Keratinocyte (primary cell): Measurements from ENCODE around the gene LZTR1. TPM values are rescaled to one million over a fixed set of nuclear protein-coding genes. Genes with fewer than 3 reads are reported as not detected.

Source experiments
- DNase-seq: peaks from one replicate; pipeline ENCODE4 v3.0.0-alpha.2; 2011; ENCODE audit warnings: low read depth, missing footprints, low spot score
- FAIRE-seq: peaks from 2 replicates; lab custom pipeline; 2011; peaks lifted over from hg19 to GRCh38; lab: Jason Lieb, UNC
- H2AFZ ChIP-seq: 2 replicates; pipeline ENCODE4 v1.6.0; 2012; ENCODE audit warnings: low read length, control low read depth, inconsistent platforms; ENCODE audit not compliant: control insufficient read depth
- H3K27ac ChIP-seq: 2 replicates; pipeline ENCODE4 v1.5.1; 2011; ENCODE audit warnings: low read length; ENCODE audit not compliant: control insufficient read depth, insufficient read depth
- H3K27me3 ChIP-seq: 3 replicates; pipeline ENCODE4 v1.6.0; 2011; ENCODE audit warnings: low read length; ENCODE audit not compliant: control insufficient read depth, insufficient read depth; ENCODE audit errors: extremely low read depth
- H3K36me3 ChIP-seq, 2 experiments: 2 replicates in 1 of 2; 3 replicates in 1 of 2; pipeline ENCODE4 v1.5.1; 2011; ENCODE audit warnings: low read length in 2 of 2, mild to moderate bottlenecking in 1 of 2; ENCODE audit not compliant: control insufficient read depth in 2 of 2, insufficient read depth in 2 of 2; ENCODE audit errors: extremely low read depth in 1 of 2
- H3K4me1 ChIP-seq: 3 replicates; pipeline ENCODE4 v1.5.1; 2011; ENCODE audit warnings: low read length; ENCODE audit not compliant: control insufficient read depth, insufficient read depth; ENCODE audit errors: extremely low read depth
- H3K4me2 ChIP-seq: 3 replicates; pipeline ENCODE4 v1.6.0; 2011; ENCODE audit warnings: low read depth, low read length; ENCODE audit not compliant: control insufficient read depth, insufficient read depth; ENCODE audit errors: extremely low read depth
- H3K4me3 ChIP-seq, 3 experiments: fragments of 200-600 bp in 1 of 3; sonication (generic) in 1 of 3; 2 replicates in 2 of 3; 3 replicates in 1 of 3; pipeline ENCODE4 v1.5.1; 2011 to 2016; ENCODE audit warnings: low read length in 3 of 3, mild to moderate bottlenecking in 3 of 3, control low read depth in 2 of 3, inconsistent platforms in 1 of 3, low read depth in 1 of 3, mixed read lengths in 1 of 3, mixed run types in 1 of 3, moderate library complexity in 1 of 3; ENCODE audit not compliant: control insufficient read depth in 2 of 3, insufficient read depth in 2 of 3; ENCODE audit errors: extremely low read depth in 1 of 3
- H3K79me2 ChIP-seq: 2 replicates; pipeline ENCODE4 v1.6.0; 2012; ENCODE audit warnings: low read length; ENCODE audit not compliant: control insufficient read depth, insufficient read depth
- H3K9ac ChIP-seq: 3 replicates; pipeline ENCODE4 v1.6.0; 2011; ENCODE audit warnings: low read length; ENCODE audit not compliant: control insufficient read depth, insufficient read depth; ENCODE audit errors: extremely low read depth
- H3K9me1 ChIP-seq: 3 replicates; pipeline ENCODE4 v1.6.0; 2011; ENCODE audit warnings: low read length; ENCODE audit not compliant: control insufficient read depth, insufficient read depth; ENCODE audit errors: extremely low read depth
- H3K9me3 ChIP-seq: 2 replicates; pipeline ENCODE4 v1.5.1; 2012; ENCODE audit warnings: low read depth, low read length; ENCODE audit not compliant: control insufficient read depth
- H4K20me1 ChIP-seq: 3 replicates; pipeline ENCODE4 v1.6.0; 2011; ENCODE audit warnings: low read length; ENCODE audit not compliant: control insufficient read depth, insufficient read depth; ENCODE audit errors: extremely low read depth
- CTCF ChIP-seq, 3 experiments: IDR thresholded peaks in 1 of 3; conservative IDR thresholded peaks in 1 of 3; optimal IDR thresholded peaks in 1 of 3; 2 replicates in 2 of 3; 3 replicates in 1 of 3; pipeline versions ENCODE3 to v1.5.1; 2011; ENCODE audit warnings: low read length in 3 of 3, mild to moderate bottlenecking in 3 of 3, moderate library complexity in 2 of 3, control low read depth in 1 of 3, inconsistent platforms in 1 of 3; ENCODE audit not compliant: insufficient read depth in 2 of 3; ENCODE audit errors: extremely low read depth in 1 of 3
- EZH2 ChIP-seq: IDR thresholded peaks from one replicate; pipeline ENCODE4 v1.6.1; 2012; ENCODE audit warnings: inconsistent platforms, mild to moderate bottlenecking, low read length, moderate library complexity
- dilution Hi-C: fragments of 300-500 bp; cut with MboI; formaldehyde crosslinking; loops from one replicate; pipeline ENCODE4 v1.7.0; 2020; ENCODE audit warnings: low sequenced_read_pairs; ENCODE audit not compliant: extremely low pct_ligation_motif_present
- polyA plus RNA-seq, 5 experiments: library from polyadenylated mRNA; depleted of rRNA in 3 of 5; stranded (reverse) in 3 of 5; stranded (forward) in 1 of 5; unstranded in 1 of 5; fragments of >200 nt; gene quantifications; 1 replicate in 1 of 5; 2 replicates in 3 of 5; 3 replicates in 1 of 5; pipeline versions ENCODE4 v1.2.1 to v1.2.3, GENCODE V29; 2011 to 2012; ENCODE audit warnings: missing spikeins in 2 of 5, low read depth in 1 of 5, low replicate concordance in 1 of 5

LZTR1 gene
- polyA plus RNA-seq, 1 donor (not counting 4 experiments of a cell fraction or from before 2014, with no cell fraction given), result 37.0 TPM

GRCh38 chr22:20948989-20949388 lies 33.1 kb upstream of the LZTR1 start:
- Histone ChIP-seq H3K9me1 (no peaks in the 10 kb centered on the region), H3K79me2 (peaks cover 85% of the 10 kb centered on the region), H3K27me3 (no peaks in the 10 kb centered on the region), H3K4me3 (no peak overlapping the region), H3K9ac (no peak overlapping the region), H3K36me3 (peaks cover 11 to 42% of the 10 kb centered on the region in 2 experiments), H3K27ac (no peak overlapping the region), H4K20me1 (peaks cover 4% of the 10 kb centered on the region), H3K9me3 (no peaks in the 10 kb centered on the region), H3K4me1 (peaks cover 56% of the 10 kb centered on the region), H2AFZ (no peak overlapping the region), H3K4me2 (no peak overlapping the region)
- TF ChIP-seq CTCF (optimal IDR thresholded peaks at IDR 0.05 in 1 of 3, IDR thresholded peaks at IDR 0.05 in 1 of 3, conservative IDR thresholded peaks at IDR 0.05 in 1 of 3; ENCODE audit: extremely low read depth in 1 of 3, insufficient read depth in 2 of 3, low read length in 3 of 3) (no peak), EZH2 (no peak)
- no peak for DNase-seq
- FAIRE-seq, result no peak
- dilution Hi-C loops, result no loop called here

- Histone ChIP-seq H3K4me2 (no peak overlapping the region), H3K27me3 (no peaks in the 10 kb centered on the region), H3K9ac (no peak overlapping the region), H3K27ac (peak overlapping the region; percentile 23), H3K4me3 (no peak overlapping the region), H2AFZ (no peak overlapping the region), H4K20me1 (peaks cover 4% of the 10 kb centered on the region), H3K9me1 (no peaks in the 10 kb centered on the region), H3K79me2 (peaks cover 78% of the 10 kb centered on the region), H3K4me1 (peaks cover 61% of the 10 kb centered on the region), H3K36me3 (peaks cover 11 to 42% of the 10 kb centered on the region in 2 experiments), H3K9me3 (no peaks in the 10 kb centered on the region)
- no peak for FAIRE-seq
- TF ChIP-seq EZH2, result no peak
- no peak for TF ChIP-seq CTCF (optimal IDR thresholded peaks at IDR 0.05 in 1 of 3, IDR thresholded peaks at IDR 0.05 in 1 of 3, conservative IDR thresholded peaks at IDR 0.05 in 1 of 3; ENCODE audit: extremely low read depth in 1 of 3, insufficient read depth in 2 of 3, low read length in 3 of 3)
- dilution Hi-C loops, result no loop called here
- no peak for DNase-seq
Observed at GRCh38 chr22:20949698-20950183, 32.4 kb upstream of the LZTR1 start.
